ENCODE measurements around the gene NUTM2F.
"Not testable (repeated sequence)": the region's sequence is repeated elsewhere in the genome, so short reads cannot be mapped to it uniquely, and the experiment has no call there.

DNA sequence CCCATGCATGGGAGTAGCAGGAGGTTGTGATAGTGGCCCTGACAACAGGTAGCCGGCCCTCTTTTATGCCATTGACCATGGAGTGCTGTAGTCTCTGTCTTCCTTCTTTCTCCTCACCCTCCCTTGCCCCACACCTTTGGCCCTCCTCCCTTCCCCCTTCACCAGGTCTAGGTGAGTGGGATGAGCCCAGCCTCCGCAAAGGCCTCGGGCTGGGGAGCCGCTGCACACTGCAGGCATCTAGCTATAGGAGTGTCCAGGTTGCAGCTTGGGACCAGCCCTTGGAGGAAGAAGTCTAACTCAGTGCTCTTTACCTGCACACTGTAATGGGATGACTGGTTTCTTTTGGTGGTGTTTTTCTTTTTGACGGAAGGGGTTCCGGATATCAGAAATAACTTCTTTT lies 12.3 kb upstream of the NUTM2F start:
- not testable (repeated sequence) for TF ChIP-seq CTCF, POLR2A (IDR thresholded peaks at IDR 0.05)

Data from adrenal gland (tissue), 5 donors.